Activated CD8-positive, alpha-beta T cell treated with anti-CD3 and anti-CD28 coated beads for 36 hours (primary cell): Measurements from ENCODE around the gene PPIL6. TPM values are rescaled to one million over a fixed set of nuclear protein-coding genes. Genes with fewer than 3 reads are reported as not detected.

Source experiments
- ATAC-seq: fragments of 200-7000 bp; cut with Tn5 transposase; one replicate; pipeline ENCODE4 v1.10.0; 2021; ENCODE audit warnings: mild to moderate bottlenecking, moderate library complexity
- CTCF ChIA-PET: fragments of 350-600 bp; sonication (Branson Sonifier 250); formaldehyde crosslinking; loops from one replicate; lab custom pipeline; 2021; ENCODE audit warnings: antibody characterized with exemption; lab: Charles Lee
- POLR2A ChIA-PET: fragments of 350-600 bp; sonication (Branson Sonifier 250); formaldehyde crosslinking; loops from one replicate; lab custom pipeline; 2021; ENCODE audit warnings: antibody characterized with exemption; lab: Charles Lee
- DNase-seq: peaks from one replicate; pipeline ENCODE4 v3.0.0-alpha.2; 2020
- H3K27ac Mint-ChIP-seq: one replicate; pipeline ENCODE4 v1.8.0; 2021; ENCODE audit warnings: mild to moderate bottlenecking, mixed read lengths
- H3K27me3 Mint-ChIP-seq: one replicate; pipeline ENCODE4 v1.8.0; 2021; ENCODE audit warnings: mixed read lengths
- H3K36me3 Mint-ChIP-seq: one replicate; pipeline ENCODE4 v1.8.0; 2021; ENCODE audit warnings: low read depth, mixed read lengths
- H3K4me1 Mint-ChIP-seq: one replicate; pipeline ENCODE4 v1.8.0; 2021; ENCODE audit warnings: low read depth, mixed read lengths
- H3K4me3 Mint-ChIP-seq: one replicate; pipeline ENCODE4 v1.8.0; 2021; ENCODE audit warnings: mild to moderate bottlenecking, moderate library complexity, mixed read lengths
- H3K9me3 Mint-ChIP-seq: one replicate; pipeline ENCODE4 v1.8.0; 2021; ENCODE audit warnings: mixed read lengths
- intact Hi-C: fragments of 100-400 bp; cut with micrococcal nuclease; formaldehyde crosslinking; loops from one replicate; pipeline ENCODE4 v1.10.0; 2022
- total RNA-seq, 2 experiments: library from RNA; stranded (reverse); gene quantifications; one replicate each; pipeline ENCODE4 v1.2.3, GENCODE V29; 2021
- TF ChIP-seq, protein P1 (sequence below): fragments of 200-600 bp; IDR thresholded peaks from one replicate; pipeline ENCODE4 v1.8.0; 2022; ENCODE audit warnings: antibody characterized with exemption, mild to moderate bottlenecking

PPIL6 gene
- total RNA-seq: under 1 TPM; 0.27 to 0.38 TPM

DNA sequence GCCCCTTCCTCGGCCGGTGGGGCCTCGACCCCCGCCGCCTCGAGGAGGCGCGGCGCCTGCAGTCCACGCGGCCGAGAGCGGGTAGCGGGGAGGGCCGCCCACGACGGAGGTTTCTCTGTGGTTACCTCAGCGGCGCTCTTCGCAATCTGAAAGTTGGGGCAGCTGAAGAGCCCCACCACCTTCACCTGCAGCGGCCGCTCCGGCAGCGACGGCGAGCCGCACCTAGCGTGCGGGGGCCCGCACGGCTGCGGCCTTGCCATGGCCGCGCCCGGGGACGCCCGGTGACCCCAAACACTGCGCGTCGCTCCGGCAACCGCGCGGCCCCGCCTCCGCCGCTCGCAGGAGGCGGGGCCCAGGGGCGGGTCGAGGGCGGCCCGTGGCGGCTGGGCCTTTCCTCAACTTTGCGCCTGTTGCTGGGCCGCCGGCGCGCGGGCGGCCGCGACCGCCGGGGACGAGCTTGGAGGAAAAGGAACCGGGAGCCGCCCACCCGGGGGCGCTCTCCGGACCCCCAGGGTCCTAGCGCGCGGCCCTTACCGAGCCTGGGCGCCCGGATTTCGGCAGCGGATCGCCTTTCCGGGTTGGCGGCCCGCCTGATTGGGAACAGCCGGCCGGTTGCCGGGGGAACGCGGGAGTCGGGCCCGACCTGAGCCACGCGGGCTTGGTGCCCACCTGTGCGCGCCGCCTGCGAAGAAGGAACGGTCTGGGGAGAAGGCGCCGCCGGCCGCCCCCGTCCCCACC lies at the start of gene PPIL6, which contains the start of gene SMPD2:
PPIL6 (minus strand) TSS at position 298 of the 738 bp plus-strand sequence; CDS start at position 260, 38 bp downstream.
SMPD2 (plus strand) TSS at position 394 of the 738 bp plus-strand sequence. CDS start 398 bp downstream, outside the sequence.
- CTCF ChIA-PET: interaction anchor here (0.6 to 3.3 kb wide), 12 partner anchors 9 to 805 kb away, joined by 3 to 27 read pairs (median 5); partner anchors contain the start of genes CD164 and MICAL1
- no peaks in the 10 kb centered on the region for H3K27me3 Mint-ChIP-seq
- H3K36me3 Mint-ChIP-seq: peaks cover 16% of the 10 kb centered on the region
- peak within 1 kb of the TSS; percentile 89 for H3K27ac Mint-ChIP-seq
- peaks cover 26% of the 10 kb centered on the region for H3K4me1 Mint-ChIP-seq
- intact Hi-C loops: loop anchor here (2.0 to 5.0 kb wide), 2 partner anchors 14 to 42 kb away; partner anchors contain the start of genes MICAL1 and ZBTB24
- DNase-seq (peak; percentile 80), ATAC-seq (peak; percentile 91)
- H3K4me3 Mint-ChIP-seq: peak within 1 kb of the TSS; percentile 92
- no peaks in the 10 kb centered on the region for H3K9me3 Mint-ChIP-seq
- POLR2A ChIA-PET: interaction anchor here (0.8 to 8.9 kb wide), 9 partner anchors 9 to 345 kb away, joined by 3 to 119 read pairs (median 4); partner anchors contain the start of genes CEP57L1, MICAL1, SESN1 and ZBTB24
- TF ChIP-seq, protein P1, sequence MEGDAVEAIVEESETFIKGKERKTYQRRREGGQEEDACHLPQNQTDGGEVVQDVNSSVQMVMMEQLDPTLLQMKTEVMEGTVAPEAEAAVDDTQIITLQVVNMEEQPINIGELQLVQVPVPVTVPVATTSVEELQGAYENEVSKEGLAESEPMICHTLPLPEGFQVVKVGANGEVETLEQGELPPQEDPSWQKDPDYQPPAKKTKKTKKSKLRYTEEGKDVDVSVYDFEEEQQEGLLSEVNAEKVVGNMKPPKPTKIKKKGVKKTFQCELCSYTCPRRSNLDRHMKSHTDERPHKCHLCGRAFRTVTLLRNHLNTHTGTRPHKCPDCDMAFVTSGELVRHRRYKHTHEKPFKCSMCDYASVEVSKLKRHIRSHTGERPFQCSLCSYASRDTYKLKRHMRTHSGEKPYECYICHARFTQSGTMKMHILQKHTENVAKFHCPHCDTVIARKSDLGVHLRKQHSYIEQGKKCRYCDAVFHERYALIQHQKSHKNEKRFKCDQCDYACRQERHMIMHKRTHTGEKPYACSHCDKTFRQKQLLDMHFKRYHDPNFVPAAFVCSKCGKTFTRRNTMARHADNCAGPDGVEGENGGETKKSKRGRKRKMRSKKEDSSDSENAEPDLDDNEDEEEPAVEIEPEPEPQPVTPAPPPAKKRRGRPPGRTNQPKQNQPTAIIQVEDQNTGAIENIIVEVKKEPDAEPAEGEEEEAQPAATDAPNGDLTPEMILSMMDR: no peak

DNA sequence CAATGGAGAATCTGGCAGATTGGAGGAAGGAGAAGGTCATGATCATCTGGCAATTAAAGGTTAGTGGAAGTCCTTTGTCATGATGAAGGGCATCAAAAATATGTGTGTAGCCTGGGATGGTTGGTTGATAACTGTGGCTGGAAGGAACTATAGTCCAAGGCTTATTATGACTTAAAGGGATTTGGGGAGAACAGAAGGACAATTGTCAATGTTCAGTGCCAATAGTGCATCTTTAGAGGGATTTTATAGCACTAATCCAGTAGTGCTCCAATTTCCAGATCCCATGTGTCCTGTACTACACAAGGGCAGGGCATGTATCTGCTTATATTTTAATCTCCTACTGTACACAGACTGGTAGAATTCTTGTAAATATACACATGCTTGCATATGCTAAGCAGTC lies 47.6 kb upstream of the PPIL6 start:
- Mint-ChIP-seq H3K27me3 (no peaks in the 10 kb centered on the region), H3K9me3 (no peaks in the 10 kb centered on the region), H3K36me3 (no peaks in the 10 kb centered on the region), H3K4me1 (peaks cover 30% of the 10 kb centered on the region), H3K4me3 (no peak overlapping the region), H3K27ac (no peak overlapping the region)
- DNase-seq (no peak), ATAC-seq (no peak)
- ChIA-PET CTCF (no interaction called here), POLR2A (no interaction called here)
- TF ChIP-seq, protein P1: no peak
- intact Hi-C loops: no loop called here

DNA sequence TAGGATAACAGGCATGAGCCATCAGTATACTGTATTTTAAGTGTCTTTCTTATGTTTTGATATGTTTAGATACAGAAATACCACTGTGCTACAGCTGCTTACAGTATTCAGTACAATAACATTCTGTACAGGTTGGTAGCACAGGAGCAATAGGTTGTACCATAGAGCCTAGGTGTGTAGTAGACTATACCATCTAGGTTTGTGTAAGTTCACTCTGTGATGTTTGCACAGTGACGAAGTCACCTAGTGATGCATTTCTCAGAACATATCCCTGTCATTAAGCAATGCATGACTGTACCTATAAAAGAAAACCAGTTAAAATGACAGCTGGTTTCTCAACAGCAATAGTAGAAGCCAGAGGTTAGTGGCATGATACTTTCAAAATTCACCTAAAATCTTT lies 45.6 kb upstream of the PPIL6 start:
- intact Hi-C loops: no loop called here
- Mint-ChIP-seq H3K27ac (no peak overlapping the region), H3K4me3 (no peak overlapping the region), H3K9me3 (no peaks in the 10 kb centered on the region), H3K36me3 (peaks cover 13% of the 10 kb centered on the region), H3K27me3 (no peaks in the 10 kb centered on the region), H3K4me1 (peaks cover 27% of the 10 kb centered on the region)
- TF ChIP-seq, protein P1: no peak
- POLR2A ChIA-PET: interaction anchor here (0.9 kb wide), 1 partner anchor 105 kb away, joined by 3 read pairs; no protein-coding TSS in a partner anchor
- CTCF ChIA-PET: no interaction called here
- DNase-seq: no peak
- ATAC-seq: no peak

DNA sequence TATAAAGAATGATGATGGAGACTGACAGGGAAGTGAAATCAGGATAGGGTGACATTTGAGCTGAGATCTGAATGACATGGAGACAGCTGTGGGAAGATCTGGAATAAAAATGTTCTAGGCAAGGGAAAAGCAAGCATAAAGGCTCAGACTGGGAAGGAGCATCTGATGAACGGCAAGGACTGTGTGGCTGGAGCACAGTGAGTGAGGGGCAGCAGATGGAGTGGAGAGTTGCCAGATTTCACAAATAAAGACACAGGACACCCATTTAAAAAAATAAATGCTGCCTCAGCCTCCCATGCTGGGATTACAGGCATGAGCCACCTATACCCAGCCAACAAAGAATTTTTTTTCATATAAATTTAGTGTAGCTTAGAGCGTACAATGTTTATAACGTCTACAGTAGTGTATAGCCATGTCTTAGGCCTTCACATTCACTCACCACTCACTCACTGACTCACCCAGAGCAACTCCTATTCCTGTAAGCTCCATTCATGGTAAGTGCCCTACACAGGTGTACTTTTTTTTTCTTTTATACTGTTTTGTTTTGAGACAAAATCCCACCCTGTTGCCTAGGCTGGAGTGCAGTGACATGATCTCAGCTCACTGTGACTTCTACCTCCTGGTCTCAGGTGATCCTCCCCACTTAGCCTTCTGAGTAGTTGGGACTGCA lies 45.0 kb upstream of the PPIL6 start:
- no peak for DNase-seq
- Mint-ChIP-seq H3K4me3 (no peak overlapping the region), H3K4me1 (peaks cover 23% of the 10 kb centered on the region), H3K27ac (no peak overlapping the region), H3K9me3 (no peaks in the 10 kb centered on the region), H3K36me3 (peaks cover 19% of the 10 kb centered on the region), H3K27me3 (no peaks in the 10 kb centered on the region)
- CTCF ChIA-PET: interaction anchor here (0.8 kb wide), 1 partner anchor 298 kb away, joined by 4 read pairs; no protein-coding TSS in a partner anchor
- no peak for ATAC-seq
- POLR2A ChIA-PET: interaction anchor here (0.8 to 1.4 kb wide), 3 partner anchors 21 to 103 kb away, joined by 3 to 7 read pairs (median 4); partner anchors contain the start of gene CD164
- TF ChIP-seq, protein P1: no peak
- intact Hi-C loops: no loop called here
